Osteocyte (in vitro differentiated cells): Measurements from ENCODE around the gene CFAP90. TPM values are rescaled to one million over a fixed set of nuclear protein-coding genes. Genes with fewer than 3 reads are reported as not detected.
A peak's percentile ranks its signal among the peaks of the same experiment; 100 is the strongest.

Experiments
- DNase-seq: peaks from one replicate; pipeline ENCODE4 v3.0.0; 2021; ENCODE audit warnings: mixed read lengths; ENCODE audit not compliant: unreplicated experiment; ENCODE audit errors: extremely low spot score
- H3K27ac Mint-ChIP-seq: one replicate; pipeline ENCODE4 v1.8.0; 2021; ENCODE audit warnings: mild to moderate bottlenecking, mixed read lengths; ENCODE audit not compliant: unreplicated experiment
- H3K27me3 Mint-ChIP-seq: one replicate; pipeline ENCODE4 v1.8.0; 2021; ENCODE audit warnings: mixed read lengths; ENCODE audit not compliant: unreplicated experiment
- H3K36me3 Mint-ChIP-seq: one replicate; pipeline ENCODE4 v1.8.0; 2021; ENCODE audit warnings: mixed read lengths; ENCODE audit not compliant: unreplicated experiment
- H3K4me1 Mint-ChIP-seq: one replicate; pipeline ENCODE4 v1.8.0; 2021; ENCODE audit warnings: mixed read lengths; ENCODE audit not compliant: unreplicated experiment
- H3K4me3 Mint-ChIP-seq: one replicate; pipeline ENCODE4 v1.8.0; 2021; ENCODE audit warnings: mild to moderate bottlenecking, moderate library complexity, mixed read lengths; ENCODE audit not compliant: unreplicated experiment
- H3K9me3 Mint-ChIP-seq: one replicate; pipeline ENCODE4 v1.8.0; 2021; ENCODE audit warnings: mixed read lengths; ENCODE audit not compliant: unreplicated experiment
- CTCF ChIP-seq: fragments of 200-600 bp; sonication (generic); IDR thresholded peaks from 2 replicates; pipeline ENCODE4 v1.5.0; 2021; ENCODE audit warnings: antibody characterized with exemption, mild to moderate bottlenecking, moderate library complexity
- total RNA-seq: library from RNA; stranded (reverse); gene quantifications from 2 replicates; pipeline ENCODE4 v1.2.1, GENCODE V29; 2021

The CFAP90 gene
- total RNA-seq, 1 donor from 2014 or later: not detected

DNA sequence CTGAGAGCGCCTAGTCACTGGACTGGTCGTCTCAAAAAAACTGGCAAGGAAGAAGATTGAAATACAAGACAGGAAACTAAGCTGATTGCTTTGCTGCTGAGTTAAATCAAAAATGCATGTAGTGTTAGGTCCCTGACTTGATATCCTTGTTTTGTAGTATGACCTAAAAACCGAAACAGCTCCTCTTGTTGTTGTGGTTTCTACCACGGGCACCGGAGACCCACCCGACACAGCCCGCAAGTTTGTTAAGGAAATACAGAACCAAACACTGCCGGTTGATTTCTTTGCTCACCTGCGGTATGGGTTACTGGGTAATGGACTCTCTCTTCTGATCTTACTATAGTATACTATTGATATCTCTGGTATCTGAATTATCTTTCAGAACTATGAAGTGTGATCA lies 22.3 kb upstream of the CFAP90 start:
- Mint-ChIP-seq H3K4me3 (no peak overlapping the region), H3K27me3 (no peaks in the 10 kb centered on the region), H3K4me1 (peaks cover 21% of the 10 kb centered on the region), H3K27ac (no peak overlapping the region), H3K36me3 (peaks cover 30% of the 10 kb centered on the region), H3K9me3 (no peaks in the 10 kb centered on the region)
- DNase-seq: no peak
- no peak for TF ChIP-seq CTCF

GRCh38 chr5:7872517-7873130 lies 21.7 kb upstream of the CFAP90 start:
- Mint-ChIP-seq H3K36me3 (peaks cover 24% of the 10 kb centered on the region), H3K9me3 (no peaks in the 10 kb centered on the region), H3K27me3 (no peaks in the 10 kb centered on the region), H3K27ac (no peak overlapping the region), H3K4me3 (no peak overlapping the region), H3K4me1 (peaks cover 20% of the 10 kb centered on the region)
- no peak for DNase-seq
- no peak for TF ChIP-seq CTCF

- no peak for DNase-seq
- Mint-ChIP-seq H3K4me3 (no peak overlapping the region), H3K27ac (no peak overlapping the region), H3K36me3 (peaks cover 22% of the 10 kb centered on the region), H3K9me3 (no peaks in the 10 kb centered on the region), H3K4me1 (peaks cover 20% of the 10 kb centered on the region), H3K27me3 (no peaks in the 10 kb centered on the region)
- no peak for TF ChIP-seq CTCF
Observed at GRCh38 chr5:7871653-7872052, 20.7 kb upstream of the CFAP90 start.

GRCh38 chr5:7869474-7870136 lies 18.7 kb upstream of the CFAP90 start:
- Mint-ChIP-seq H3K27me3 (no peaks in the 10 kb centered on the region), H3K36me3 (peaks cover 7% of the 10 kb centered on the region), H3K9me3 (no peaks in the 10 kb centered on the region), H3K4me3 (peak overlapping the region; percentile 94), H3K27ac (peak overlapping the region; percentile 27), H3K4me1 (peaks cover 20% of the 10 kb centered on the region)
- no peak for TF ChIP-seq CTCF
- no peak for DNase-seq

GRCh38 chr5:7868773-7869473 lies 18.0 kb upstream of the CFAP90 start, which contains the start of the genes FASTKD3 and MTRR:
Gene FASTKD3, minus strand, starts transcription at chr5:7869031. Its CDS starts 948 bp downstream, at chr5:7868083.
Gene MTRR, plus strand, starts transcription at chr5:7869148. Its CDS starts 1,647 bp downstream, at chr5:7870795.
- DNase-seq: peak; percentile 96
- H3K27me3 Mint-ChIP-seq: no peaks in the 10 kb centered on the region
- peaks cover 6% of the 10 kb centered on the region for H3K36me3 Mint-ChIP-seq
- peaks cover 20% of the 10 kb centered on the region for H3K4me1 Mint-ChIP-seq
- peak within 1 kb of the TSS; percentile 94 for H3K4me3 Mint-ChIP-seq
- no peaks in the 10 kb centered on the region for H3K9me3 Mint-ChIP-seq
- peak within 1 kb of the TSS; percentile 76 for H3K27ac Mint-ChIP-seq
- TF ChIP-seq CTCF: no peak
